Neuronal stem cell (in vitro differentiated cells): ENCODE results near the gene FMN1.
A peak's percentile ranks its signal among the peaks of the same experiment; 100 is the strongest.

Experiments
- DNase-seq: peaks from one replicate; pipeline ENCODE4 v3.0.0-alpha.2; 2013; ENCODE audit warnings: low spot score
- H2AFZ ChIP-seq: one replicate; pipeline ENCODE4 v1.6.1; 2013; ENCODE audit warnings: mild to moderate bottlenecking, low read length, inconsistent platforms
- H2AK5ac ChIP-seq: 2 replicates; pipeline ENCODE4 v1.6.1; 2013; ENCODE audit warnings: low read depth, mild to moderate bottlenecking, inconsistent platforms, low read length, moderate library complexity, mixed read lengths
- H2BK120ac ChIP-seq: 2 replicates; pipeline ENCODE4 v1.6.1; 2013; ENCODE audit warnings: low read depth, mild to moderate bottlenecking, inconsistent platforms, low read length, moderate library complexity, mixed read lengths
- H2BK12ac ChIP-seq: one replicate; pipeline ENCODE4 v1.6.1; 2013; ENCODE audit warnings: low read length, inconsistent platforms
- H2BK15ac ChIP-seq: 2 replicates; pipeline ENCODE4 v1.6.1; 2013; ENCODE audit warnings: mild to moderate bottlenecking, low read length, inconsistent platforms, mixed read lengths
- H2BK5ac ChIP-seq: one replicate; pipeline ENCODE4 v1.6.1; 2013; ENCODE audit warnings: inconsistent platforms, mild to moderate bottlenecking, low read length, moderate library complexity
- H3K14ac ChIP-seq: one replicate; pipeline ENCODE4 v1.6.1; 2013; ENCODE audit warnings: low read length, inconsistent platforms
- H3K18ac ChIP-seq: 2 replicates; pipeline ENCODE4 v1.6.1; 2013; ENCODE audit warnings: low read length, inconsistent platforms
- H3K23ac ChIP-seq: 2 replicates; pipeline ENCODE4 v1.6.1; 2013; ENCODE audit warnings: low read depth, mild to moderate bottlenecking, mixed read lengths, low read length, inconsistent platforms; ENCODE audit not compliant: poor library complexity
- H3K27ac ChIP-seq: replicated peaks from 3 replicates; pipeline ENCODE4 v1.5.1; 2013; ENCODE audit warnings: low read length, inconsistent platforms
- H3K27me3 ChIP-seq, 3 experiments: 2 replicates each; pipeline ENCODE4 v1.6.1; 2013; ENCODE audit warnings: low read length in 3 of 3, mild to moderate bottlenecking in 2 of 3, inconsistent platforms in 1 of 3, low read depth in 1 of 3, mixed read lengths in 1 of 3, moderate library complexity in 1 of 3; ENCODE audit not compliant: control insufficient read depth in 3 of 3, insufficient read depth in 3 of 3
- H3K36me3 ChIP-seq, 2 donors: replicated peaks in 1 of 2; 2 replicates each; pipeline ENCODE4 v1.6.1; 2013; ENCODE audit warnings: low read length in 2 of 2; ENCODE audit not compliant: control insufficient read depth in 2 of 2, insufficient read depth in 2 of 2
- H3K4ac ChIP-seq: 2 replicates; pipeline ENCODE4 v1.6.1; 2013; ENCODE audit warnings: inconsistent platforms, mild to moderate bottlenecking, low read length, moderate library complexity
- H3K4me1 ChIP-seq, 2 donors: 1 replicate in 1 of 2; 2 replicates in 1 of 2; pipeline ENCODE4 v1.6.1; 2013; ENCODE audit warnings: low read length in 2 of 2, low read depth in 1 of 2; ENCODE audit not compliant: control insufficient read depth in 2 of 2, insufficient read depth in 1 of 2
- H3K4me2 ChIP-seq: one replicate; pipeline ENCODE4 v1.6.1; 2013; ENCODE audit warnings: mild to moderate bottlenecking, low read length, inconsistent platforms; ENCODE audit not compliant: insufficient read depth, poor library complexity, severe bottlenecking
- H3K4me3 ChIP-seq, 2 donors: 2 replicates each; pipeline ENCODE4 v1.5.1; 2013; ENCODE audit warnings: low read length in 2 of 2, mild to moderate bottlenecking in 2 of 2, inconsistent platforms in 1 of 2, moderate library complexity in 1 of 2
- H3K79me1 ChIP-seq: one replicate; pipeline ENCODE4 v1.6.1; 2013; ENCODE audit warnings: low read depth, mild to moderate bottlenecking, inconsistent platforms, low read length, moderate library complexity
- H3K9ac ChIP-seq: one replicate; pipeline ENCODE4 v1.6.1; 2013; ENCODE audit warnings: mild to moderate bottlenecking, low read depth, low read length, inconsistent platforms; ENCODE audit not compliant: poor library complexity
- H3K9me3 ChIP-seq, 2 donors: replicated peaks in 1 of 2; 2 replicates each; pipeline versions ENCODE3 to v1.6.1; 2013; ENCODE audit warnings: low read length in 2 of 2, mild to moderate bottlenecking in 2 of 2, inconsistent platforms in 1 of 2, low read depth in 1 of 2, mixed read lengths in 1 of 2, moderate library complexity in 1 of 2; ENCODE audit not compliant: control insufficient read depth in 2 of 2, insufficient read depth in 1 of 2
- H4K8ac ChIP-seq: one replicate; pipeline ENCODE4 v1.6.1; 2013; ENCODE audit warnings: low read depth, mild to moderate bottlenecking, inconsistent platforms, low read length, moderate library complexity
- H4K91ac ChIP-seq: one replicate; pipeline ENCODE4 v1.6.1; 2013; ENCODE audit warnings: low read length, low read depth, mild to moderate bottlenecking, inconsistent platforms; ENCODE audit not compliant: poor library complexity
- WGBS, 2 donors: extraction: QIAGEN DNeasy Blood & Tissue Kit; methylation state at CpG; one replicate each; pipeline ENCODE4 v1.1.7; 2013; ENCODE audit warnings: missing lambda C conversion rate in 2 of 2, mixed read lengths in 1 of 2; ENCODE audit not compliant: insufficient read length in 2 of 2, insufficient replicate concordance in 1 of 2; ENCODE audit errors: extremely low coverage in 2 of 2; 5-methylcytosine and 5-hydroxymethylcytosine counted together

Gene FMN1

GRCh38 chr15:32877252-32878019, 317.1 kb downstream of the FMN1 start:
- H2BK12ac ChIP-seq = no peak overlapping the region
- peaks cover 0 to 1% of the 10 kb centered on the region in 2 donors for H3K4me1 ChIP-seq
- H3K27me3 ChIP-seq = no peaks in the 10 kb centered on the region
- no peak overlapping the region for H3K23ac ChIP-seq
- no peaks in the 10 kb centered on the region for H3K36me3 ChIP-seq
- no peak overlapping the region for H2BK120ac ChIP-seq
- H2AFZ ChIP-seq = no peak overlapping the region
- no peak overlapping the region for H3K14ac ChIP-seq
- no peak overlapping the region for H4K91ac ChIP-seq
- H3K4ac ChIP-seq = no peak overlapping the region
- H3K9me3 ChIP-seq = no peaks in the 10 kb centered on the region
- no peak overlapping the region for H3K4me2 ChIP-seq
- no CpG with 5 or more reads among the region's 3 CpGs for WGBS, 2 donors
- no peak overlapping the region for H3K4me3 ChIP-seq
- H3K79me1 ChIP-seq = no peaks in the 10 kb centered on the region
- no peak overlapping the region for H2BK5ac ChIP-seq
- H3K27ac ChIP-seq = no peak overlapping the region
- no peak for DNase-seq
- no peak overlapping the region for H4K8ac ChIP-seq
- H3K9ac ChIP-seq = no peak overlapping the region
- H3K18ac ChIP-seq = no peak overlapping the region
- no peak overlapping the region for H2BK15ac ChIP-seq
- H2AK5ac ChIP-seq = no peak overlapping the region

DNA sequence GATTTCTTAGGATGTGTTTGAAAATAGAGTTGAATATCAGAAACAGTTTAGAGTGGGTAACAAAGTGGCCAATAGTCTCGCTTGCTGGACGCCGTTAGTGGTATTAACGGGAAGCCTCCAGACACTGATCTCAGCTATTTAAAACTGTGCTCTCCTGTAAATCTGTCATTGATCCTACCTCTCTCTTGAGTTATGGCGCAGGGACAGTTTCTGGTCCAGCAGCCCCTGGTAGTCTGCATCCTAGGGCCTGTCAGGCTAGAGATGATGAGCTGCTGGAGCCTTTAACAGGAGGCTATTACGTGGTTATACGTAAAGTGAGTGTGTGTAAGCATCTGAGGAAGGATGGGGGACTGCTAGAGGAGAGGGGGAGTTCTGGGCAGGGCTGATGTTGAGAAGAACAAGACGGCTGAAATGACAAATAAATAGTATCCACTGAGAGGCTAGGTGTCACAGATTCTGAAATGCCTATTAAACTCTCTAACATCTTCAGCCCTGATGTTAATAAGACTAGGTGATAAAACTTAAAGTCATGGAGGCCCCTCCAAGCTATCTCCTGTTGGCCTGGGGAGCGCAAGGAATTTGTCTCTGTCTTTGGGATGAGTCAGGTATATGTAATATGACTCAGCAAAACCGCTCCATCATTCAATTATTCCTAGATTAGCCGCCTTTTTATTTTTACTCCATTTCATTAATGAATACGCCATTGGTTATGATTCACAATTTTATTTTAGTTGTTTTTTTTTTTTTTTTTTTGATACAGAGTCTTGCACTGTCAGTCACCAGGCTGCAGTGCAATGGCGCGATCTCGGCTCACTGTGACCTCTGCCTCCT, 321.0 kb downstream of the FMN1 start:
- Histone ChIP-seq H3K9ac (no peak overlapping the region), H2BK12ac (no peak overlapping the region), H3K79me1 (no peaks in the 10 kb centered on the region), H3K36me3 (no peaks in the 10 kb centered on the region), H3K4me3 (no peak overlapping the region), H3K4me1 (peaks cover 0 to 4% of the 10 kb centered on the region in 2 donors), H2AK5ac (no peak overlapping the region), H3K18ac (no peak overlapping the region), H2BK15ac (no peak overlapping the region), H3K14ac (no peak overlapping the region), H3K4ac (no peak overlapping the region), H2AFZ (no peak overlapping the region), H3K4me2 (no peak overlapping the region), H4K8ac (no peak overlapping the region), H2BK5ac (no peak overlapping the region), H4K91ac (no peak overlapping the region), H3K27ac (no peak overlapping the region), H3K27me3 (no peaks in the 10 kb centered on the region), H3K23ac (peak overlapping the region; percentile 8), H3K9me3 (no peaks in the 10 kb centered on the region), H2BK120ac (no peak overlapping the region)
- WGBS, 2 donors = no CpG with 5 or more reads among the region's 15 CpGs
- no peak for DNase-seq

- Histone ChIP-seq H2BK5ac (no peak overlapping the region), H2BK15ac (no peak overlapping the region), H3K23ac (no peak overlapping the region), H3K79me1 (no peaks in the 10 kb centered on the region), H3K9me3 (no peaks in the 10 kb centered on the region), H3K36me3 (no peaks in the 10 kb centered on the region), H3K27ac (no peak overlapping the region), H3K18ac (no peak overlapping the region), H2BK12ac (no peak overlapping the region), H3K4me3 (no peak overlapping the region), H3K4me1 (peaks cover 0 to 4% of the 10 kb centered on the region in 2 donors), H3K9ac (no peak overlapping the region), H3K27me3 (no peaks in the 10 kb centered on the region), H3K14ac (no peak overlapping the region), H2BK120ac (no peak overlapping the region), H4K8ac (no peak overlapping the region), H3K4ac (no peak overlapping the region), H2AFZ (no peak overlapping the region), H4K91ac (no peak overlapping the region), H2AK5ac (no peak overlapping the region), H3K4me2 (no peak overlapping the region)
- WGBS, 2 donors = no CpG with 5 or more reads among the region's 5 CpGs
- no peak for DNase-seq
Observed at GRCh38 chr15:32872621-32873283, 321.8 kb downstream of the FMN1 start.

DNA sequence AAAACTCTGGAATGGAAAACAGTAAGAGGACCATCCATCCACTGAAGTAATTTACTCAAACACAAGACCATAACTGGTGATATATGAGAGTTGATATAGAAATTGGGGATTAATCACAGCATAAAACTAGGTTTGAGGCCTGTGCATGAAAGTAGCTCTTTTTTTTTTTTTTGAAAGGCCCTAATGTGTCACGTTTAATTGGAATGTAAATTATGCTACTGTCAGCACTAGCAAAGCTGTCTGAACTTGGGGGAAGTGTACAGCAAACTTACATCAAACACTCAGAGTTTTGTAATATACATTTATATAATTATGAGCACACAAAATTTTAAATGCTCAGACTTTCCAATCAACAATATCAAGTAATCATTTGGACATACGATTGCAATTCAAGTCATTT, 322.6 kb downstream of the FMN1 start:
- Histone ChIP-seq H3K4me2 (no peak overlapping the region), H2BK120ac (no peak overlapping the region), H3K27me3 (no peaks in the 10 kb centered on the region), H2BK12ac (no peak overlapping the region), H2BK15ac (no peak overlapping the region), H4K91ac (no peak overlapping the region), H2BK5ac (no peak overlapping the region), H4K8ac (no peak overlapping the region), H2AK5ac (no peak overlapping the region), H3K18ac (no peak overlapping the region), H3K79me1 (no peaks in the 10 kb centered on the region), H3K4me3 (no peak overlapping the region), H3K27ac (no peak overlapping the region), H3K23ac (no peak overlapping the region), H3K4me1 (peaks cover 4 to 8% of the 10 kb centered on the region in 2 donors), H2AFZ (no peak overlapping the region), H3K36me3 (no peaks in the 10 kb centered on the region), H3K9me3 (no peaks in the 10 kb centered on the region), H3K4ac (no peak overlapping the region), H3K9ac (no peak overlapping the region), H3K14ac (no peak overlapping the region)
- no peak for DNase-seq
- WGBS, 2 donors = no CpG with 5 or more reads among the region's 2 CpGs
